ENCODE measurements around the gene RALGAPA2. TPM values are rescaled to one million over a fixed set of nuclear protein-coding genes. Genes with fewer than 3 reads are reported as not detected.

RALGAPA2 gene
- total RNA-seq, 4 donors from 2014 or later = 18.4 to 27.4 (median 25.2) TPM

DNA sequence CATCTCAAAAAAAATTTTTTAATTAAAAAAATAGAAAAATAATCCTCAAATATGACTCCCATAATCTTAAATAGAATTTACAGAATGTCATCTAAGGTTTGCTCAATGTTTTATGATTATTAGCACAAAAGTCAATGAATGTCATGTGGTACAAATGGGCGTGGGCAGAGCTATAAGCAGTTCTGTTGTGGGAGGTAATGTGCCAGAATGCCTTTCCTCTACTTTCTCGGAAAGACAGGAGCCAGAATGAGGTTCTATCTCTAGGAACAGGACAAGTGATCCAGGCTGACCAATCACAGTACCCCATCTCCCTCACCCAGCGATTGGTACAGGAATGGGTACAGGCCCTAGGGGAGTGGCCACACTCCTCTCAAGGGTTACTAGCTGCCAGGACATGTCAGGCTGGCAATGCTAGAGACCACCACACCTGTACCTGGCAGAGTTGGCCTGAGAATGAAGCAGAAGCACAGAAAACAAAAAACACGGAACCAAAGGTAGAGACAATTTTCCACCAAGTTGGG lies 15.1 kb downstream of the RALGAPA2 start:
- no peak for ATAC-seq

DNA sequence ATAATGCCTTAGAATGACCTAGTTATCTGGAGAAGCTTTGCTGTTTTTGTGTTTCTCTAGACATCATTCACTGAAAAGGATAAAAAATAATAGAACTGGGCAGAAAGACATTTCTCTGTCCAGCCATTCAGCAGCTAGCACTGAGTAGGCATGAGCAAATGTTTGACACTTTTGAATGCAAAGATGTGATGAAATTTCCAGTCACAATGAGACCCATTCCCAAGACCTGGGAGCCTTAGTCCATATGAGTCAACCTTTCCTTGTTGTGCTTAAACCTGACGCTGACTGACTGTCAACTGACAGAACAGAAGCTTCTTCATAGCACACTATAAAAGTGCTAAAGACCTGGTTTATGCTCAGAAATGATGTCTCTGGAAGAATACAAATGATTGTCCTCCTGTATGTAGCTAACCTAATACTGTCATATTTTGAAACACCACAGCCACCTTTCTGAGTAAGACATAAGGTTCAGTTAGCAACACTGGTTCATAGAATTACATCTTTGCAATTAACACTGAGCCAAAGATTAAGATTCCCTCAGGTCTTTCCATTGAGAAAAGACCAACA lies 17.1 kb downstream of the RALGAPA2 start:
- Histone ChIP-seq H3K4me1 (peaks cover 0 to 35% (median 0%) of the 10 kb centered on the region in 3 donors), H3K27me3 (no peaks in the 10 kb centered on the region), H3K4me3 (no peak overlapping the region), H3K36me3 (no peaks in the 10 kb centered on the region), H3K27ac (no peak overlapping the region), H3K9me3 (no peaks in the 10 kb centered on the region)
- TF ChIP-seq, protein P1, sequence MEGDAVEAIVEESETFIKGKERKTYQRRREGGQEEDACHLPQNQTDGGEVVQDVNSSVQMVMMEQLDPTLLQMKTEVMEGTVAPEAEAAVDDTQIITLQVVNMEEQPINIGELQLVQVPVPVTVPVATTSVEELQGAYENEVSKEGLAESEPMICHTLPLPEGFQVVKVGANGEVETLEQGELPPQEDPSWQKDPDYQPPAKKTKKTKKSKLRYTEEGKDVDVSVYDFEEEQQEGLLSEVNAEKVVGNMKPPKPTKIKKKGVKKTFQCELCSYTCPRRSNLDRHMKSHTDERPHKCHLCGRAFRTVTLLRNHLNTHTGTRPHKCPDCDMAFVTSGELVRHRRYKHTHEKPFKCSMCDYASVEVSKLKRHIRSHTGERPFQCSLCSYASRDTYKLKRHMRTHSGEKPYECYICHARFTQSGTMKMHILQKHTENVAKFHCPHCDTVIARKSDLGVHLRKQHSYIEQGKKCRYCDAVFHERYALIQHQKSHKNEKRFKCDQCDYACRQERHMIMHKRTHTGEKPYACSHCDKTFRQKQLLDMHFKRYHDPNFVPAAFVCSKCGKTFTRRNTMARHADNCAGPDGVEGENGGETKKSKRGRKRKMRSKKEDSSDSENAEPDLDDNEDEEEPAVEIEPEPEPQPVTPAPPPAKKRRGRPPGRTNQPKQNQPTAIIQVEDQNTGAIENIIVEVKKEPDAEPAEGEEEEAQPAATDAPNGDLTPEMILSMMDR (IDR thresholded peaks at IDR 0.05) = no peak
- TF ChIP-seq POLR2AphosphoS5 (IDR thresholded peaks at IDR 0.05) (no peak), EP300 (IDR thresholded peaks at IDR 0.05) (no peak), POLR2A (IDR thresholded peaks at IDR 0.05) (no peak)
- 50% methylated on average over 1 of the region's 1 CpG; no CpG with 5 or more reads in 1 of the 2 donors for WGBS, 2 donors (ENCODE audit: low coverage in 1 of 2)
- no peak for ATAC-seq

More for the DNA sequence above, 15.1 kb downstream of the RALGAPA2 start:
- Histone ChIP-seq H3K4me3 (no peak overlapping the region), H3K36me3 (no peaks in the 10 kb centered on the region), H3K27me3 (no peaks in the 10 kb centered on the region), H3K27ac (no peak overlapping the region), H3K9me3 (no peaks in the 10 kb centered on the region), H3K4me1 (peaks cover 0 to 26% (median 0%) of the 10 kb centered on the region in 3 donors)
- WGBS, 2 donors (ENCODE audit: low coverage in 1 of 2) = 89 to 91% methylated on average over 3 of the region's 4 CpGs
- TF ChIP-seq POLR2AphosphoS5 (IDR thresholded peaks at IDR 0.05) = no peak
- no peak for TF ChIP-seq POLR2A (IDR thresholded peaks at IDR 0.05)

DNA sequence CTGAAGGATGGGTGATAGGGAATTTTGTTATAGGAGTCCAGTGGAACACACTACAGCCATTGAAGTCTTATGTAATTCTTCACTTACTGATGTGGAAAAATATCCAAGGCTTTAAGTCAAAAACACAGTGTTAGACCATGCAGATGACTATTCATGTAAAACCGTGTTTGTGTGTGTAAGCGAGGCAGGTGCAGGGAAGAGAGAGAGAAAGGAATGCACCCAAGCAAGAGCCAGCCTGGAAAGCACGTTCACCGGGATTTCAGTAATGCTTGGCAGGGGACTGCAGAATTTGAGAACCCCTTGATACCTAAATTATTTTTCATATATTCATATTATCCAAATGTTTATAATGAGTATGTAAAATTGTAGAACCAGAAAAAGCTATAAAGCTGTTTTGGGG lies 17.9 kb downstream of the RALGAPA2 start:
- Histone ChIP-seq H3K4me3 (no peak overlapping the region), H3K36me3 (no peaks in the 10 kb centered on the region), H3K27ac (no peak overlapping the region), H3K9me3 (no peaks in the 10 kb centered on the region), H3K27me3 (no peaks in the 10 kb centered on the region), H3K4me1 (peaks cover 0 to 43% (median 0%) of the 10 kb centered on the region in 3 donors)
- no peak for ATAC-seq
- TF ChIP-seq, protein P1 (IDR thresholded peaks at IDR 0.05) = no peak
- no peak for TF ChIP-seq EP300 (IDR thresholded peaks at IDR 0.05)
- TF ChIP-seq POLR2AphosphoS5 (IDR thresholded peaks at IDR 0.05) = no peak
- no peak for TF ChIP-seq POLR2A (IDR thresholded peaks at IDR 0.05)
- 89% methylated on average over 4 of the region's 4 CpGs for WGBS, 2 donors (ENCODE audit: low coverage in 1 of 2)

DNA sequence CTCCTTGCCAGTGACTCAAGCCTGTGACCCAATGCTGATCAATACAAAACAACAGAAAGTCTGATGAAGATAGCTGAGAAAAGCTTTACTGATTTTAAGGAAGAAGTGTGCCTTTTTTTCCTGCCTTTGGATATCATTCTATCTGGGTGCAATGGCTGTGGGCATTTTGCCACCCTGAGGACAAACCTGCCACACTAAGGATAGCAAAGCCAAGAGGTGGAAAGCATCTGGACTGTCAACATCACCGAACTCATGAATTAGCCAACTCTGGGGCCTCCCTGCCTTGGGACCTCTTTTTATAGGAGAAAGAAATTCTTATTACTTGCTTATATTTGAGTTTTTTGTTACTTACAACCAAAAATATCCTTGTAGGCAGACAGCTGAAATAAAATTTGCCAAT lies 19.9 kb downstream of the RALGAPA2 start:
- 63 to 100% methylated on average over 1 of the region's 1 CpG for WGBS, 2 donors (ENCODE audit: low coverage in 1 of 2)
- H3K9me3 ChIP-seq = no peaks in the 10 kb centered on the region
- no peak for ATAC-seq
- no peak overlapping the region for H3K27ac ChIP-seq
- no peak overlapping the region for H3K4me3 ChIP-seq
- H3K27me3 ChIP-seq = no peaks in the 10 kb centered on the region
- TF ChIP-seq, protein P1 (IDR thresholded peaks at IDR 0.05) = no peak
- TF ChIP-seq POLR2A (IDR thresholded peaks at IDR 0.05) (no peak), POLR2AphosphoS5 (IDR thresholded peaks at IDR 0.05) (no peak), EP300 (IDR thresholded peaks at IDR 0.05) (no peak)
- H3K36me3 ChIP-seq = no peaks in the 10 kb centered on the region
- H3K4me1 ChIP-seq = peaks cover 0 to 34% (median 0%) of the 10 kb centered on the region in 3 donors

DNA sequence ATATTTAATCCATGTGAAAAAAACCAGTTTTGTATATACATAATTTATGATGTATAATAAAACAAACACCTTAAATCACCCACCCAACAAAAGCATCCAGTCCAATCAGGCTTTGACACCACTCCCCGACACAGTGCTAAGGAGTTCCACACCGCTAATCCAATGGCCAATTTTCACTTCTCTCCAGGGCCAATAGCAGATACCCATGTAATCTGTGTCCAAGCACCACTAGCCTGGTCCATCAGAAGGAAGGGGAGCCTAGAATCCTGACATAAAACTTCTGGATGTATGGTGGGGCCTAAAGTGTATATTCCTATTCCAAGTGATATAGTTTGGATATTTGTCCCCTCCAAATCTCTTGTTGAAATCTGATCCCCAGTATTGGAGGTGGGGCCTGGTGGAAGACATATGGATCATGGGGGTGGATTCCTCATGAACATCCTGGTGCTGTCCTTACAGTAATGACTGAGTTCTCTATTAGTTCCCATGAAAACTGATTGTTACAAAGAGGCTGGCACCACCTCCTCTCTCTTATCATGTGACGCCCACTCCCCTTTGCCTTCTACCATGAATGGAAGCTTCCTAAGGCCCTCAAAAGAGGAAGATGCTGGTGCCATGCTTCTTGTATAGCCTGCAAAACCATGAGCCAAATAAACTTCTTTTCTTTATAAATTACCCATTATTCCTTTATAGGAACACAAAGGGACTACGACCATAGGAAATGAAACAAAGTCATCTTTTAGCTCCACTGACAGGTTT lies 20.8 kb downstream of the RALGAPA2 start:
- WGBS, 2 donors (ENCODE audit: low coverage in 1 of 2) = 88 to 92% methylated on average over 3 to 4 of the region's 4 CpGs
- H3K4me1 ChIP-seq = peaks cover 0 to 31% (median 0%) of the 10 kb centered on the region in 3 donors
- H3K9me3 ChIP-seq = no peaks in the 10 kb centered on the region
- H3K36me3 ChIP-seq = no peaks in the 10 kb centered on the region
- H3K4me3 ChIP-seq = no peak overlapping the region
- no peak for ATAC-seq
- no peaks in the 10 kb centered on the region for H3K27me3 ChIP-seq
- TF ChIP-seq EP300 (IDR thresholded peaks at IDR 0.05) = no peak
- TF ChIP-seq, protein P1 (IDR thresholded peaks at IDR 0.05) = no peak
- no peak for TF ChIP-seq POLR2A (IDR thresholded peaks at IDR 0.05)
- TF ChIP-seq POLR2AphosphoS5 (IDR thresholded peaks at IDR 0.05) = no peak
- no peak overlapping the region for H3K27ac ChIP-seq
